ENCODE data around the gene XBP1.
"Not testable (repeated sequence)": the region's sequence is repeated elsewhere in the genome, so short reads cannot be mapped to it uniquely, and the experiment has no call there.

XBP1 gene

DNA sequence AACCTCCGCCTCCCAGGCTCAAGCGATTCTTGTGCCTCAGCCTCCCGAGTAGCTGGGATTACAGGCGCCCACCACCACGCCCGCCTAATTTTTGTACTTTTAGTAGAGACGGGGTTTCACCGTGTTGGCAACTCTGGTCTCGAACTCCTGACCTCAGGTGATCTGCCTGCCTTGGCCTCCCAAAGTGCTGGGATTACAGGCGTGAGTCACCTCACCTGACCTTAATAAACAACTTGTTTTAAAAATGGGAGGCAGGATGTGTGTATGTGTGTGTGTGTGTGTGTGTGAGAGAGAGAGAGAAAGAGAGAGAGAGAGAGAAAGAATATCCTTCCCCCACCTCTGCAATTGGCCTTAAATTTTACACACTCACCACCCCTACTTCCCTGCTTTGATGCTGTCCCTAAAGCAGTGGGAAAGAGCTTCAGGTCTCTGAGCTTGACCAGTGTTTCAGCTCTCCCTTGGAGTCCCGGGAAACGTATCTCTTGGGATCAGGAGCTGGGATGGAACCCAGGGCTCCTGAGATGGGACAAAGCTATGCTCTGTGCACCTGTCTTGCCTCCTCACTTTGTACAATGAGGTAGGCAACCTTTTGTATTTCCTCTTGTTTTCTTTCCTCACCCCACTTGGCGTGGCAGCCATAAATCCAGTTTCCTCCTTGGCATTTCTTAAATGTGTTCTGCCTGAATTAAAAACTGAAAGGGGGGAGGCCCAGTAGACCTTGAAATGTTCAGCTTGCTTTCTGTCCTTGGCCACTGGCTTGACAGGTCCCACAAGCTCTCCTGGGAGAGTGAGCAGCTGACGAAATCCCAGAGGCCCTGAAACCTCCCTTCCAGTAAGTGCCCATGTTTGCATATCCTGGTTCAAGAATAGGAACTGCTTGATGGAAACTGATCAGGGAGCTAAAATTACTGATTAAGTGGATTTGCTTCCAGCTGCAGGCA lies 17.8 kb upstream of the XBP1 start:
- no peak for DNase-seq

DNA sequence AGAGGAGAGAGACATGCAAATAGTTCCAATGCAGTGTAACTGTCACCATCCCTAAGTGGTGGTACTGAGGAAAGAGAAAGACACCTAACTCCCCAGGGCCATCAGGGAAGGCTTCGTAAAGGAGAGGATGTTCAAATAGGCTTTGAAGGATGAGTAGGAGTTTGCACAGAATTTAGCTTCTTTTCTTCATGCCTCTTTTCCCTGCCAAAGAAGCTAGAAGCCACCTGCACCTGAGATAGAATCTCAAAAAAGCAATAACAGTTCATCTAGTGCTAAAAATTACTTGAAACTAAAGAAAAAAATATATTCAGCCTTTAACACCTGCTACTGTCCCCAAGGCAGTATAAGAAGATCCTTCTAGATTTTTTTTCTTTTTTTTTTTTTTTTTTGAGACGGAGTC lies 16.7 kb upstream of the XBP1 start:
- DNase-seq: no peak

DNA sequence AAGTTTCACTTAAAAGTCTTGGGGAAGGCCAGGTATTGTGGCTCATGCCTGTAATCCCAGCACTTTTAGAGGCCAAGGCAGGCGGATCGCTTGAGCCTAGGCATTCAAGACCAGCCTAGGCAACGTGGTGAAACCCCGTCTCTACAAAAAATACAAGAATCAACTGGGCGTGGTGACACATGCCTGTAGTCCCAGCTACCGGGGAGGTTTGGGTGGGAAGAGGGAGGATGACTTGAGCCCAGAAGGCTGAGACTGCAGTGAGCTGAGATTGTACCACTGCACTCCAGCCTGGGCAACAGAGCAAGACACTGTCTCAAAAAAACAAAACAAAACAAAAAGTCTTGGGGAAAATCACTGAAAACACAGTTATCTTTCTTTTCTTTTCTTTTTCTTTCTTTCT lies 15.4 kb upstream of the XBP1 start:
- no peak for DNase-seq

DNA sequence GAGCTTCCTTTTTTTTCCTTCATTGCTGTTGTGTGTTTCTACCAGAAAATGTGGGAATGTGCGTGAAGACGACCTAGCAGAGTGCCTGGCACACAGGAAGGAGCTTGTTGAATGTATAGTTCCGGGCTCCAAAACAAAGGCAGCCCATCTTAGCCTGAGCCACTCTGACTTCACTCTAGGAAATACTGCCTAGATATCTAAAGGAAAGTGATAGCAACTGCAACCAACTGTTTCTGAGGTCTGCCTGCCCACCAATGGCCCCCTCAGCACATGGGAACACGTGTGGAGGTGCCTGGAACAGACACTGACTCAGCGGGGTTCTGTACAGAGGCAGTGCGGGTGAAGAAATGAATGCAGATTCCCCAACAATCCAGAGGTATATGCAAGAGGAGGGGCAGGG lies 14.7 kb upstream of the XBP1 start:
- DNase-seq: peak; percentile 31

DNA sequence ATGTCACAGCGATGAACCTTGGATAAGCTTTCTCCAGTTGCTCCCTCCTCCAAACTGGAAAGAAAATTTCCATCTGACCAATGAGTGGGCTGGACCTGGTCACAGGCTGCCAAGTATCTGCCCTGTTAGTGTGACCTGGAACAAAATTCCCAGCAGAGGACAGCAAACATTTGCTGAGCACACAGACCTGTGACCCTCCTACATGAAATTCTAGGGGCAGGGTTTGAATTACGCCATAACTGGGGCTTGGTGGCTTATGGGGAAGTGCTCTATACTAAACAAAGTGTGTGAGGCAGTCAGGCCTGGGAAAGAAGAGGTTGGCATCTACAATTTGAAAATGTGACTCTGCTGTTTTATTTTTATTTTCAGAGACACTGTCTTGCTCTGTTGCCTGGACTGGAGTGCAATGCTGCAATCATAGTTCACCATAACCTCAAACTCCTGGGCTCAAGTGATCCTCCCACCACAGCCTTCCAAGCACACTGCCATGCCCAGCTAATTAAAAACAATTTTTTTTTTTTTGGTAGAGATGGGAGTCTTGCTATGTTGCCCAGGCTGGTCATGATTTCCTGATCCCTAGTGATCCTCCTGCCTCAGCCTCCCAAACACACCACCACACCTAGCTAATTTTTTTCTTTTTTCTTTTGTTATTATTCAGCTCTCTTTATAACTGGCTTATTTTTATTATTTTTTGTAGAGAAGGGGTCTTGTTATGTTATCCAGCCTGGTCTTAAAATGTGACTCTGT lies 13.6 kb upstream of the XBP1 start:
- peak; percentile 73 for DNase-seq

DNA sequence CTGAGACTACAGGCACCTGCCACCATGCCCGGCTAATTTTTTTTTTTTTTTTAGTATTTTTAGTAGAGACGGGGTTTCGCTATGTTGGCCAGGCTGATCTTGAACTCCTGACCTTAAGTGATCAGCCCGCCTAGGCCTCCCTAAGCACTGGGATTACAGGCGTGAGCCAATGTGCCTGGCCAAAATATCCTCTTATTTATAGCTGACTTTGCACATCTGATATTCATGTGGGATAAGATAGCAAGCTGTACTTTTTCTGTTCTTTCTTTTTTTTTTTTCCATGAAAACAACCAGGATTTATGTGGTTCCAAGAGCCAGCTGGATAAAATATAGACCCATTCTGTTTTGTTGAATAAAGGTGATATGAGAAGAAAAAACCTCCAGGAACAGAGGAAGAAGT lies 12.1 kb upstream of the XBP1 start:
- DNase-seq: no peak

DNA sequence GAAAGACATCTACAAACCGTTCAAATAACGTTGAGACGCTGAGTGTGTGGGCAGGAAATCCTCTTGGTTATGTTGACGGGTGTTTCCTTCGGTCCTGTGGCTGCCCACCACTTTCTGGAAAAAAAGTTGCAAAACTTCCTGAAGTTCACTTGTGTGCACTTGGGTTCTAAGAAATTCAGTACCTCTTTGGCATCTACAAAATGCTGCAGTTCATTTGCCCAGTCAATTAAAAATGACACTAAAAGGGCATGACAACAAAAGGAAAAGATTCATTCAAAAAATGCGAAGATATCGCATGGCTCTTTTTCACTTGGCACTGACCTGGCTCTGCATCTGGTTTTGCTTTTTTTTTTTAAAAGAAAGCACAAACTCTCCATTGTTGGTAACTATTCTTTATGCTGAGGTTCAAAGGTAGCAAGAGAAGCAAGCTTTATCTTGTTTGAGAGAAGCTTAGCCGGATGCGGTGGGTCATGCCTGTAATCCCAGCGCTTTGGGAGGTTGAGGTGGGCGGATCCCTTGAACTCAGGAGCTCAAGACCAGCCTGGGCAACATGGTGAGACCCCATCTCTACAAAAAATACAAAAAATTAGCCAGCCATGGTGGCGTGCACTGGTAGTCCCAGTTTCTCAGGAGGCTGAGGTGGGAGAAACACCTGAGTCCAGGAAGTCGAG lies 10.6 kb upstream of the XBP1 start:
- peak; percentile 86 for DNase-seq

DNA sequence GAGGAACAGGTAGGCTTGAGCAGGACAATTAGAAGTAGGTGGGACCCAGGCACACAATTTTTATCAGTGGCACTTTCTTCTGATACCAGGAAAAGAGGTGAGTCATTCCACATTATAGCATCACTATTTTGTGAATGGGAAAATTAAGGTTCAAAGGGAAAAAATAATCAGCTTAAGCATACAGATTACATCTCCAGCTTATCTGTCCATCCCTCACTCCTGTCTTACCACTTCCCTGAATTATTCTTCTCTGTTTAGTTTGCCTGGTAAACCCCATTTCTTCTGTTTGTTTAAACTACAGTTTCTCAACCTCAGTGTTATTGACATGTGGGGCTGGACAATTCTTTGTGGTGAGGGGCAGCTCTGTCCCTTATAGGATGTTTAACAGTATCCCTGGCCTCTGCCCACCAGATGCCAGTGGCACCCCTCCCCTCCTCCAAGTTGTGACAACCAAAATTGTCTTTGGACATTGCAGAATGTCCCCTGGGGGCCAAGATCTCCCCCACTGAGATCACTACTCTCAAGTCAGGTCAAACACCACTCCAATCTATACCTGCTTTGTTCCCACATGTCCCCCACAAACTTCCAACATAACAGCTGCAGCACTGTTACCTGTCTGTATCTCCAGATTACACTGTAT lies 8.5 kb upstream of the XBP1 start:
- DNase-seq: peak; percentile 51

DNA sequence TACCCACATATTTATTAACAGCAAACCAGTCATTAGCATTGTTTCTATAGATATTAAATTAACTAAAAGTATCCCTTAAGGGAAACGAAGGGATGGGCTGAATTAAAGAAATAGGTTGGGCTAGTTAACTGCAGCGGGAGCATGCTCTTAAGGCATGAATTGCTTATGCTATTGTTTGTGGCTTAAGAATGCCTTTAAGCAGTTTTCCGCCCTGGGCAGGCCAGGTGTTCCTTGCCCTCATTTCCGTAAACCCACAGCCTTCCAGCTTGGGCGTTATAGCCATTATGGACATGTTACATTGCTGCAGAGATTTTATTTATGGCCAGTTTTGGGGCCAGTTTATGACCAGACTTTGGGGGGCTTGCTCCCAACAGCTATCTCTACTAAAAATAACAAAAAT lies 5.1 kb upstream of the XBP1 start:
- DNase-seq: not testable (repeated sequence)

DNA sequence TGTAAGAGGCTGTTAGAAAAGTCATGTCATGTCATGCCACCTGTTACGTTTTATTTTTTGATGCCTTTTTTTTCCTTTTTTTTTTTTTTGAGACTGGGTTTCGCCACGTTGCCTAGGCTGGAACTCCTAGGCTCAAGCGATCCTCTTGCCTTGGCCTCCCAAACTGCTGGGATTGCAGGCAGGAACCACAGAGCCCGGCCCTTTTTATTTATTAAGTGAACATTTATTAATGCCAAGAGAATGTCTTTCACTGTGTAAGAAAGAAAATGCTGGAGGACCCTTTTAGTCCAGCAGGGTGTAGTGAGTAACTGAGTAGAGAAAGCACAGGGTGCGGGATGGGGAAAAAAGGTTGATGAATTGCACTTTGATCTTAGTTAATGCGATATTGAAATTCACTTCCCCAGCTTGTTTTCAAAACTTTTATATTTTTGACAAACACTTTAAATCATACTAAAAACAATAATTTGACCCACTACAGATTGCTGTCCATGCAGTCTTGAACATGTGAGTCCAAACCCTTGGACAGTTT lies 2.3 kb upstream of the XBP1 start:
- DNase-seq: peak; percentile 79

DNA sequence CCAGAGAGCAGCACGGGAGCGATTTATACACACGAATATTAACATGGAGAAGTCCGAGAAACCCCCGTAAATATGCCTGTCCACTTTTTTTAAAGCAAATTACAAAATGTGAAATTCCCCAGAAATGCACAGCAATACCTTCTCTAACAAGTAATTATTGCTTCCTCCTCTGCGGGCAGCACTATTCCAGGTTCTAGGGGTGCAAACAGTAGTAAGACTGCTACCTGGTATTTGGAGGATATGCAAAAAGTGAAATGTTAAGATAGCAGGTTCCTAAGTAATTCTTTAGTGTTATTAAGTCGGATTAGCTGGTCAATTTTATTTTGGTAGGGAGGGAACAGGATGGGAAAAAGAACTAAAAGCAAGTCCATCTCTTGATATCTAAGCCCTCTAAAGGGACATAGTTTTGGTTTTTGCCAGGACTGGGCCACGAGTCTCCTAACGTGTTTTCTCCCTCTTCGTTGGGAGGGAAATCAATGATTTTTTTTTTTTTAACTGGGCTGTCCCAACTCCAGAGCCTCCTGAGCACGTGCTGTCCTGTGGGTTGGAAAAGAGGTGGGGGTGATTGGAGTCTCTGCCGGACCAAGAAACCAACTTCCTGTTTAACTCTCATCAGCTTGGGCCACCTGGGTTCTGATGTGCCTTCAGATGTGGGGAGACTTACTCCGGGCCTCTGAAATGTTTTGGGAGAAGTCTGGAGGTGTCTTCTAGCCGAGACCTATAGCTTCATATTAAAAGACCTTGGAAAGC lies 1.7 kb upstream of the XBP1 start:
- peak; percentile 85 for DNase-seq

DNA sequence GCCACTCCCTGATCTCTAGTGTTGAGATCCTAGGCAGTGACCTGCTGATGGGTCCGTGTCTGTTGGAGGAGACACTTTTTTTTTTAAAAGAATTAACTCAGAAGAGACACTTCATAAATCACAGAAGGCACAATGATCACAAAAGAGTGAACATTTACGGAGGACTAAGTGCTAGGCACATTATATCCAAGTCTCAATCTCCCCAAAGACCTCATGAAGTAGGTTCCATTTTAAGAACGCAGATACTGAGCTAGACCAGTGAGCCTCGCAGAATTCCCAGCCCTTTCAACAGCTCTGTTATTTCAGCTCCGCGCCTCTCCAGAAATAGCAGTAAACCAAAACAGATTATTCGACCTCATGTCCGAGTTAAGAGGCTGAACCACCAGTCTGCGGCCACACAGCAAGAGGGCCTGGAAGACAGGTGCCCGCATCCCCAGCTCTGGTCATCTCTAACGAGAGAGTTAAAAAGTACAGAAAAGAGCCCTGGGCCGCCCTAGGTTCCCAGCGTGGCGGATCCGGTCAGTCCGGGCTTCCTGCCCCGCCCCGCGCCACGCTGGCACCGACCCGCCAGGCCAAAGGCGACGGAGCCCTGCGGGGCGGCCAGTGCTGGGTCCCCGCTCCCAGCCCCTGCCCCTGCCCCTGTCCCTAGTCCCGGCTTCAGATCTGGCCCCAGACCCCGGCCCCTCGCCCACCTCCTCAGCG lies 612 bp downstream of the XBP1 start:
- peak; percentile 59 for DNase-seq

DNA sequence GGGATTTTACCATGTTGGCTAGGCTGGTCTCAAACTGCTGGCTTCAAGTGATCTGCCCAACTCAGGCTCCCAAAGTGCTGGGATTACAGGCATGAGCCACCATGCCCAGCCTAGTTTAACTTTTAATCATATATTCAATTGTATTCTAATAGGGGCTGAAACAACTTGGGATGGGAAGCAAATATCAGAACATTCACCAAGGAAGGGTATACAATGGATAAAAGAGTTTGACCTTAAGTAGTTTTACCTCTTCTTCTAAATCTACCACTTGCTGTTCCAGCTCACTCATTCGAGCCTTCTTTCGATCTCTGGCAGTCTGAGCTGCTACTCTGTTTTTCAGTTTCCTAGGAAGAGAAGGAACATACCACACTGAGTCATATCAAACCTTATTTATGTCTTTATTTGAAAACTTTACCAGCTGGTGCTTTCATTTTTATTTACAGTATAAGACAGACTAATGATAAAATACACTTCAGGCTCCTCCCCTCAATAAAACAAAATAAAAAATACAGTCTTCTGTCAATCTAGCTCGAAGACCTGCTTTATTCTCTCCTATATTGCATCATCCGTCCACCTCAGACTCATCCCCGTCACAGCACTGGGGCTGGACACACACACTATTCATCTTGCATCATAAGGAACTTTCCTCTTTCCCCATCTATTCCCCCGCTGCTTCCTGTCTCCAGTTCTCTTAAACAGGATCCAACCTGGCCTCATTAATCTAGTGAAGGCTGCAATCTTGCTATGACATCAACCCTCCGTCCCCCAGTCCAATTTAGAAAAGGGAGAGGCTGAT lies 1.4 kb downstream of the XBP1 start:
- DNase-seq: peak; percentile 65

DNA sequence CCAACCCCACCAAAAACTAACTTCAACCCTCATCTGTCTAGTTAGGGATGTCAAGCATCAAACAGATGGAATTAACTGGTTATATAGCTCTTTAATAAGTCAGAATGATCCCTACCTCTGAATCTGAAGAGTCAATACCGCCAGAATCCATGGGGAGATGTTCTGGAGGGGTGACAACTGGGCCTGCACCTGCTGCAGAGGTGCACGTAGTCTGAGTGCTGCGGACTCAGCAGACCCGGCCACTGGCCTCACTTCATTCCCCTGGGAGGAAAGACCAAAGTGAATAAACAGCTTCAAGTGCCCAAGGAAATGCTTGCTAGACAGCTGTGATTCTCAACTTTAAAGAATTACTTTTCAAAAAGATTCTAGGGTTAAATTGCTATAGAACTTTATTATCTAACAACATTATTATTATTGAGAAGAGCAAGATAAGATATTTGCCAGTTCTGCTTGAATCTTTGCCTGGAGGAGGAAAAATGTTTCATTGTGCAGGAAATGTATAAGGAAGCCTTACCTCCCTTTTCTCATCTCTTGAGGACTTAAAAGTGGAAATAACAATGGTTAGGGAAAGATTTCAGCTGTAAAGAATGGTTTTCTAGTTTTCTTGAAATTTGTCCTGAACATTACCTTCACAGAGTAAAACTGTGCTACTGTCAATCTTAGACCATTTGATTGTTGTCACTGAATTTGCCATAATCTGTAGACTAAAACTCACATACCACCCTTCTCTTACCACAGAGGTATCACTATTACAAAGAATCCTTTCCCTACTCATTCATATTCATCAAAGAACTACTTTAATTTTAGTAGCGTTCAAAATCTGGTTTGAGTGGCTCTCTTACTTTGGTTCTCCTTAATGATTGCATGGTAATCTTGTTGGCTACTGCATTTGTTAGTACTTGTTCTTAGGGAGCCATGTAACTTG lies 4.2 kb downstream of the XBP1 start:
- DNase-seq: no peak

DNA sequence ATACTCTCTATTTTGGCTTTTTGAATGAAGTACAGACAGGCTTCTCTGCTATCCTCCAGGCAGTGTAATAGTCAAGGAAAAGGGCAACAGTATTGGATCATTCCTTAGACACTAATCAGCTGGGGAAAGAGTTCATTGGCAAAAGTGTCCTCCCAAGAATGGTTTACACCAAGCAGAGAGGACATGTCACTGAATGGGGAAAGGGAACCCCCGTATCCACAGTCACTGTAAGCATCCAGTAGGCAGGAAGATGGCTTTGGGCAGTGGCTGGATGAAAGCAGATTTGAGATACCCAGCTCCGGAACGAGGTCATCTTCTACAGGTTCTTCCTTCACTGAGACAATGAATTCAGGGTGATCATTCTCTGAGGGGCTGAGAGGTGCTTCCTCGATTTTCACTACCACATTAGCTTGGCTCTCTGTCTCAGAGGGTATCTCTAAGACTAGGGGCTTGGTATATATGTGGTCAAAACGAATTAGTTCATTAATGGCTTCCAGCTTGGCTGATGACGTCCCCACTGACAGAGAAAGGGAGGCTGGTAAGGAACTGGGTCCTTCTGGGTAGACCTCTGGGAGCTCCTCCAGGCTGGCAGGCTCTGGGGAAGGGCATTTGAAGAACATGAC lies 5.2 kb downstream of the XBP1 start:
- DNase-seq: no peak

DNA sequence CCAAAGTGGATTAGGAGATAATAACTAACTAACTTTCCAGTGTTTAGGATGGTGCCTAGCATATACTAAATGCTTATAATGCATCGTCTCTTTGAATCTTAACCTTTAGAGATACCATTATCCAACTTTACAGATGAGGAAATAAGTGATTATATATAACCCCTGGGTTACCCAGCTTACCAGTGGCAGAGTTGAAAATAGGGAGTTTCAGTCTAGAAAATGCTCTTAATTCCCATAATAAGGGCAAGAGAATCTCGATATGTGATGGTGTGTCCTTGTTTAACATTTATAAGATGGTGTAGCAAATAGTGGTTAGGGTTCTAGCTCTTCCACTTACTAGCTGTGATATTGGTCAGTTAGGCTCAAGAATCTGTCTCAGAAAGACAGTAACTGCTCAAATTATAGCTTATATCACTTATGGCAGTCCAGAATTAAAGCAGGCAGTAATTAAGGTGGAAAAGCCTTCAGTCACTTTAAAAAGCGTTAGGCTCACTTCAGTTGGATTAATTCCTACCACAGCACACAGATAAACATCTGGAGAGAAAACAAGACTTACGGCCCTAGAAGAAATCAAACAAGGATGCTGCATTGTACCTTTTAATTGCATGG lies 6.3 kb downstream of the XBP1 start:
- DNase-seq: no peak

DNA sequence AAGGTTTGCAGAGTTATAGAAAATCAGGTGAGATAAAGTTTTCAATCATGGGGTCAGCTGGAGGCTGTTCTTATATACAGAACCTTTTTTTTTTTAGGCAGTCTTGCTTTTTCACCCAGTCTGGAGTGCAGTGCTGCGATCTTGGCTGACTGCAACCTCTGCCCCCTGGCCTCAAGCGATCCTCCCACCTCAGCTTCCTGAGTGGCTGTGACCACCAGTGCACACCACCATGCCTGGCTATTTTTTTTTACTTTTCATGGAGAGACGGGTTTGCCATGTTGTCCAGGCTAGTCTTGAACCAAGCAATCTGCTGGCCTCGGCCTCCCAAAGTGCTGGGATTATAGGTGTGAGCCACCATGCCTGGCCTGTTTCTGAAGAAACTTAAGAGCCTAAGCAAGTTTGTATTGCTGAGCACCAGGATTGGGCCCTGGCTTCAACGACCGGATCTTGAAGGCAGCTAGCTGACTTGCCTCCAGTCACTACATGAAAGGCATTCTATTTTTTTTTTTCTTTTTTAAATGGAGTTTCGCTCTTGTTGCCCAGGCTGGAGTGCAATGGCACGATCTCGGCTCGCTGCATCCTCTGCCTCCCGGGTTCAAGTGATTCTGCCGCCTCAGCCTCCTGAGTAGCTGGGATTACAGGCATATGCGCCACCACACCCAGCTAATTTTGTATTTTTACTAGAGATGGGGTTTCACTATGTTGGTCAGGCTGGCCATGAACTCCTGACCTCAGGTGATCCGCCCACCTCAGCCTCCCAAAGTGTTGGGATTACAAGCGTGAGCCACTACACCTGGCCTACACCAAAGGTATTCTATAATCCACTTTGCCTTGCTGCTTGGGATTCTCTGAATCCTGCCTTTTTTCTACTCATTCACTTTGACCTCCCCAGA lies 7.6 kb downstream of the XBP1 start:
- DNase-seq: no peak

Data from hematopoietic multipotent progenitor cell treated with erythropoietin and hydrocortisone succinate and interleukin-3 and kit ligand, for 6 days (in vitro differentiated cells).